GM21529 (cell line): ENCODE data around the gene STK32B.
"Not testable (repeated sequence)": the region's sequence is repeated elsewhere in the genome, so short reads cannot be mapped to it uniquely, and the experiment has no call there.

Source experiments
- ATAC-seq: cut with Tn5 transposase; IDR thresholded peaks from one replicate; pipeline ENCODE4 v1.9.1; 2021; ENCODE audit not compliant: unreplicated experiment

Gene STK32B

DNA sequence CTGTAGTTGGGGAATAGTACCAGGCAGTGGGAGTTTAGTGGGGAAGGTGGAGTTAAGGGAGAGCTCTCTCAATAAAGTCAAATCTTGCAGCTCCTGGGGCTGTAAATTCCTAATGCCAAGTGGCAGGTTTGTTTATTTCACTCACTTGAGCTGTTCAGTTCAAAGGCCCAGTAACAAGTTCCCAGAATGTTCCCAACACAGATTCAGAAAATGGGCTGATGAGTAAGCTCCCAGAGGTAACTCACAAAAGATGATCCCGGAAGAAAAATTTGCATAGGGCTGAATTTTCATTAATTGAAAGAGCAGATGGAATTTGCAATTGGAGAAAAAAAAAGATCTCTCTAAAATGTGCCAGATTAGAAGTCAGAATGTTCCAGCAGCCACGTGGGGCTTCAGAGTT, 370.9 kb downstream of the STK32B start:
- no peak for ATAC-seq

- no peak for ATAC-seq
These were observed 372.4 kb downstream of the STK32B start for GRCh38 chr4:5423670-5424069.

GRCh38 chr4:5424211-5424610, 372.9 kb downstream of the STK32B start:
- ATAC-seq = no peak

DNA sequence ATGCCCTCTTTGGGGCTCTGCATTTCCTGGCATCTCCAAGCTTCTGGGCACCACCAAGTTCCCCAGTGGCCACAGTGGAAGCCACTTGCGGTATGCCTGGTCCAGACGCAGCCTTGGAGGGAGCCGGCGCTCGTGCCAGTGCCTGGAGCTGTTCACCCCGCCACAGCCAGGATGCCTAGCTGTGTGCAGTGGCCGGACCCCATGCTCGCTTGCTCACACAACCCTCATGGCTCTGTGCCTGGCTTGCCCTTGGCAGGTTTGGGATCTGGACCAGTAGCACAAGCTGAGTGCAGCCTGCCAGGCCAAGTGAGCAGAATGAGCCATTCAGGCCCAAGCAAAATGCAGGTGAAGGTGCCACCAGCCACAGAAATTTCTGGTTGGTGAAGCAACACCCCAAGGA, 373.6 kb downstream of the STK32B start:
- no peak for ATAC-seq

GRCh38 chr4:5429747-5430146, 378.5 kb downstream of the STK32B start:
- ATAC-seq = no peak

DNA sequence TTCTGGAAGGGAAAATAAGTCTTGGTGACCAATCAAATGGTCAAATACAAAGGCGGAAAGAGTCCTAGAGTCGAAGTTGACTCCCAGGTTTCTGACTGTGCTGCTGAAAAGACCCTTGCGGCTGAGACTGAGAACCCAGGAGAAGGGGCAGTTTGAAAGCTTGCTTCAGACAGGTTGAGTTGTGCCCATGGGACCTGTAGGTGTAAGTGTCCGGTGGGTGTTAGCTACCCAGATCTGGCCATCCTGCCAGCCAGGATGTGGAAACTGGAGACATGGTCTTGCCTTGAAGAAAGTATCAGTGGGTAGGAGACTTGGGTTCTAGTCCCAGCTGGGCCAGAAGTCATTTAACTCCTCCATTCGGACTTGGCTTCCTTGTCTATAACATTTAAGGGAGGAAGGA, 381.9 kb downstream of the STK32B start:
- no peak for ATAC-seq

GRCh38 chr4:5435201-5435600, 383.9 kb downstream of the STK32B start:
- no peak for ATAC-seq

DNA sequence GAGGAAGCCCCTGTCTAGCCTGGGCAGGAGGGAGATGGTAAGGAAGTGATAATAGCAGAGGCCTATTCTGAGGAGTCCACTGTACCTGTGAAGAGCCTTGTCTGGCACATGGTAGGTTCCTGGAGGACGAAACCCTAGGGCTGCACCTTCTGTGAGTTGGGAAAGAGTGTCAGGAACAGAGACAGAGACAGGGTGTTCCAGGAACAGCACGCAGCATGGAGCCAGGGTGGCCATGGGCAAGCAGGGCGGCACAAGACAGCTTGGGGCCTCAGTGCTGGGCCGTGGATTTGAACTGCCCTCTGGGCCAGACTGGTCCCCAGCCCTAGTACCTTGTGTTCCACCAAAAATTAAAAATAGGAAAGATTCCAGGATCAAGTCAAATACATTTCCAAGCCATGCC, 384.5 kb downstream of the STK32B start:
- no peak for ATAC-seq

GRCh38 chr4:5443976-5444802, 392.9 kb downstream of the STK32B start:
- ATAC-seq = not testable (repeated sequence)

GRCh38 chr4:5444918-5445517, 393.7 kb downstream of the STK32B start:
- no peak for ATAC-seq

- ATAC-seq = no peak
These were observed 395.4 kb downstream of the STK32B start for GRCh38 chr4:5446595-5447226.

DNA sequence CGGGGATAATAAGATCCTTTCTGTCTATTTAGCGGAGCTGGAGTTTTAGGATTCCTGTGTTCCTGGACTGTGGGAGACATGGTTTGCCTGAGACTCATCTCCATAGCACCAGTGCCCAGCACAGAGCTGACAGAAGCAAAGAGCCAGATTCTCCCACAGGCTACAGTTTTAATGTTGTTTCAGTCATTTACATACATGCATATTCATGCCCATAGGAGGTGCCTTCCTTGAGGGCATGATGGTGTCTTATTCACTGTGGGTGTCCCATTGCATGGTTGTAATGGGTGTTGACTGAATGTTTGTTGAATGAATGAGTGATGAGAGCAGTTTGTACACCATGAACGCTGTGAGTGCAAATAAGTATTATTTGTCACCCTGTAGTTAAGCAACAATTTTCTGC, 396.5 kb downstream of the STK32B start:
- ATAC-seq = no peak

DNA sequence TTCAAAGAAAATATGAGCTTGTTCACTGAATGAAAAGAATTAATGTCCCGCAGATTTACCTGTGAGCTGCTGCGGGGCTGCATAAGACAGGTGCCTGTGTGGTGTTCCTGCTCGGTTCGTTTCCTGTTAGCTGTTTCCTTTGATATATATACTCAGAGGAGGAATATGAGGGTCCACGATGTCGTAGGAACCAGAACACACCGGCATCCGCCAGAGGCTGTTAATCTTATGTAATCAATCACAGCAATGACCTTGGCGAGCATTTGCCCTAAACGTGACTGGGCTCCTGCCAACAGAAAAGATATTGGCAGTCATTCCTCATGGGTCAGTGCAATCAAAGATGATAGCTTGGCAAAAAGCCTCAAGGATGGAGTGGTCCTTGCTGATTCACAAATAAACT, 396.9 kb downstream of the STK32B start:
- no peak for ATAC-seq

DNA sequence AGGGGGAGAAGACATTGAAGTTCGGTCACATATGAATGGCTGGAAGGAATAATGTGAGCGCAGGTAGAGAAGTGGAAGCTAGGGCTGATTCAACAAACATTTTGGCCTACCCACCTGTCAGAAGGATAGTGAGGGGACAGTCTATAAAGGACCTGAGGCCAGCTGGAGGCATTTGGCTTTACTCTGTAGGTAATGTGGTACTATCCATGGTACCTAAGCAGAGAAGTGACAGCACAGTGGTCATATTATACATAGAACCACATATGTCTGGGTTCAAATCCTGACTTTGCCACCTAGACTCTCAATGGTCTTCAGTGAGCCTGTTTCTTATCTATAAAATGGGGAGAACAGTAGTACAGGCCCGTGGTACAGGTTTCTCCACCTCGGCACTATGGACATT, 400.0 kb downstream of the STK32B start:
- no peak for ATAC-seq

DNA sequence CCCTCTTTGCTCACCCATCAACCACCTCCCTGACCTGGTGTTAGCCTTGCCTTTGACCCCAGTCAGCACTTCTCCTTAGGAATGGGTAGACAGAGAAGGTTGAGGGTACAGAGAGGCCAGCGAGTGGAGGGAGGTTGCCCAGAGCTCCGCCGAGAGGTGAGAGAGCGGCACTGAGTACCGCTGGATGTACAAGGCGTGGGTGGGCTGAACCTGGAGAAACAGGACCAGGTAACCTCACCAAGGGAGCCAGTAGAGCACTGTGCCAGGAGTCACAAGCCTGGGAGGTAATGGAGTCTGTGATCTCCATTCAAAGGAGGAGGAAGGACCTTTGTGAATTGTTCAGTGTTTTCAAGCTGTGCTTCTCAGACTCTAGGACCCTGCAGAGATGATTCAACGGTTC, 400.9 kb downstream of the STK32B start:
- no peak for ATAC-seq

GRCh38 chr4:5455003-5455585, 403.8 kb downstream of the STK32B start:
- no peak for ATAC-seq

- ATAC-seq = no peak
These were observed 405.1 kb downstream of the STK32B start for GRCh38 chr4:5456296-5456845.

GRCh38 chr4:5458676-5459075, 407.4 kb downstream of the STK32B start:
- ATAC-seq = no peak

GRCh38 chr4:5459236-5459635, 408.0 kb downstream of the STK32B start:
- no peak for ATAC-seq

DNA sequence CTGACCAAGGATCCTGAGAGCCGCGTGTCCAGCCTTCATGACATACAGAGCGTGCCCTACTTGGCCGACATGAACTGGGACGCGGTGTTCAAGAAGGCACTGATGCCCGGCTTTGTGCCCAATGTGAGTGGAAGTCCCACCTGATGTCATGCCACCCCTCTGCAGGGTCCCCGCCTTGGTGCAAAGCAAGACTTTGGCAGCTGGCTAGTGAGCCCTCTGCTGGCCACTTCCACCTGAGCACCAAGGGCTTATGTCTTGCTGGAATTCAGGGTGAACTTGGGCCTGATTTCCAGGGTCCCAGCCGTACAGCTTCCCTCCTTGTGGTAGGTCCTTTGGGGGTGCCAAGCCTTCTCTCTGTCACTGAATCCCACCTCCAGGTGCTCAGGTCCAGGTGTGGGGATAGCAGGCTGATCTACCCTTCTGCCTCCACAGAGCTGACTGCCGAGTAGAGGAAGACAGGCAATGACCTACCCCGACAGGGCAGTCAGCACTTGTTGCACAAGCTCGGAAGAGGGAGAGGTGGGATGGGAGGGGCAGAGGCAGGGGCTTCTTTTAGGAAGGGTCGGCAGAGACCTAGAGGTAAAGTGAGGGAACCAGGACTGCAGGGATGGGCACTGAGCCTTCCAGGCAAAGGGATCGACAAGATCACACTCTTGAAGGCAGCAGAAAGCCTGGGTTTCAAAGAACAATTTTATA, 409.0 kb downstream of the STK32B start:
- no peak for ATAC-seq

GRCh38 chr4:5461477-5461876, 410.2 kb downstream of the STK32B start:
- ATAC-seq = no peak
